Hematopoietic multipotent progenitor cell treated with erythropoietin and hydrocortisone succinate and interleukin-3 and kit ligand, for 4 days (in vitro differentiated cells): ENCODE results near the gene ATP11B.
"Not testable (repeated sequence)": the region's sequence is repeated elsewhere in the genome, so short reads cannot be mapped to it uniquely, and the experiment has no call there.

Experiments used
- DNase-seq: peaks from one replicate; pipeline ENCODE4 v3.0.0-alpha.2; 2015

ATP11B gene

GRCh38 chr3:182796310-182796709, 3.0 kb downstream of the ATP11B start:
- no peak for DNase-seq

DNA sequence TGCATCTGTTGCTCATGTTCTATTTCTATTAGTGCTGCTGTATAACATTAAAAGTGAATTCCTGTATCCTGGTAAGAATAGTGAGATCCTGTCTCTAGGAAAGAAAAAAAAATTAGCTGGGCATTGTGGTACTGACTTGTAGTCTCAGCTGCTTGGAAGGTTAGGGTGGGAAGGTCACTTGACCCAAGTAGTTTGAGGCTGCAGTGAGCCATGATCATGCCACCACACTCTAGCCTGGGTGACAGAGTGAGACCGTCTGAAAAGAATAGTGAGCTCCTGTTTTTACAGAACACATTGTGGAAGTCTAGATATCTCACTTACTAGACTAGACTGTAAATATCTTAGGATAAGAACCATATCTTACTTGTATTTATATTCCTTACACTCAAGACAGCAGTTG, 4.6 kb downstream of the ATP11B start:
- no peak for DNase-seq

- DNase-seq = not testable (repeated sequence)
Observed at GRCh38 chr3:182799143-182799542, 5.8 kb downstream of the ATP11B start.

DNA sequence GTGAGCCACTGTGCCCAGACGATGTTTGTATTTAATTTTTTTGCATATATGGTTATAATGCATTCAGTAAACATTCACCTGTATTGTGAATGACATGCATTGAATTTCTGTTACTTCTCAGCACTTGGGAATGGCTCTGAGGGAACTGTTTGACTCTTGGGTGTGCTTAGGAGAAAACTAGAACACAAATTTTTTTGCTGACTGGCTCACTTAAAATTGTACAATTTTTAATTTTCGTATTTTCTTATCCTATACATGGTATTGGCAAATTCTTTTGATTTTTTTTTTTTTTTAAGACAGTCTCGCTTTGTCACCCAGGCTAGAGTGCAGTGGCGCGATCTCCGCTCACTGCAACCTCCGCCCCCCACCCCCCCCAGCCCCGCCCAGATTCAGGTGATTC, 7.2 kb downstream of the ATP11B start:
- no peak for DNase-seq

GRCh38 chr3:182802413-182803390, 9.4 kb downstream of the ATP11B start:
- peak; percentile 48 for DNase-seq

DNA sequence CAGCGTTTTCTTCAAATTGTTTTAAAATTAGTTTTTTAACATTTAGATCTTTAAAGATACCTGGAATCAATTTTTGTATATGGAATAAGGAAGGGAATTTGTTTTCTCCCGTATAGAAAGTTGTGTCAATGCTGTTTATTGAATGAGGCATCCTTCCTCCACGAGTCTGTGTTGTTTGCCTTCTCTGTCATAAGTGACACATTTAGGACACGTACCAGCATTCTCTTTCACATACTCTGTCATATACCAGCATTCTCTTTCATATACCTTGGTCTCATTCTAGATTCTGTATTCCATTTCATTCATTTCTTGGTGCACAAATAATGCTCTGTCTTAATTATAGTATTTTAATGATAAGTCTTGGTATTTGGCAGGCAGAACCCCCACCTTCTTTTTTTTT, 10.3 kb downstream of the ATP11B start:
- no peak for DNase-seq

- peak; percentile 54 for DNase-seq
Observed at GRCh38 chr3:182807061-182807460, 13.8 kb downstream of the ATP11B start.

GRCh38 chr3:182808041-182808770, 14.9 kb downstream of the ATP11B start:
- no peak for DNase-seq

- DNase-seq = no peak
Observed at GRCh38 chr3:182809531-182809930, 16.2 kb downstream of the ATP11B start.

- peak; percentile 58 for DNase-seq
Observed at GRCh38 chr3:182810574-182811268, 17.4 kb downstream of the ATP11B start.

DNA sequence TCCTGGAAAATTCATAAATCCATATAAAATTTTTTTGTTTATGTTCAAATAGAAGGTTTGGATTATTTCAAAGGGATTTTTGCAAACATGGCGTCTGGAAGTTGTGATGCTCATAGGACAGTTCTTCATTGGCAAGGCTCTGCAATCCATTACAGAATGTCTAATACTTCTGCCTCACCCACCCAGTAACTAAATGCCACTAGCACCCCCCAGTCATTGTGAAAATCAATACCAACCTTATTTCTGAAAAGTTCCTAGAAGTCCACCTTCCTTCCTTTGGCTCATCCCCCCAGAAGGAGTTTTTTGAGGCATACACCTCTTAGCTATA, 17.9 kb downstream of the ATP11B start:
- DNase-seq = no peak

DNA sequence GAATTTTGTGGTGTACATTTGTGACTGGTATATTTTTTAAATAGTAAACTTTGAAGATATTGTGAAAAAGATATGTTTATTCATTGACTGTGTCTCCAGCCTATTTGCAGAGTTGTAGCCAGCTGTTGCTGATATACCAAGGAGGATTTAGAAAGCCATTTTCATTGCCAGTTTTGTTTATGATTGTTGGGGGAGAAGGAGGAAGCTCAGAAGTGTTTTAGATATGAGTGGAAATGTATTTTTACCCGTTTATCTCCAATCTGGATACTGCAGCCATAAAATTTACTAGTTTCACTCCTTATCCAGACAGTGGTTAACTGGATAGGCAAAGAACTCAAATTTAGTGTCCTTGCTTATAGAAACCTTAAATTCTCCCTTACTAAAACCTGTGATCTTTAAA, 18.8 kb downstream of the ATP11B start:
- peak; percentile 74 for DNase-seq

GRCh38 chr3:182814419-182815062, 21.2 kb downstream of the ATP11B start:
- no peak for DNase-seq

DNA sequence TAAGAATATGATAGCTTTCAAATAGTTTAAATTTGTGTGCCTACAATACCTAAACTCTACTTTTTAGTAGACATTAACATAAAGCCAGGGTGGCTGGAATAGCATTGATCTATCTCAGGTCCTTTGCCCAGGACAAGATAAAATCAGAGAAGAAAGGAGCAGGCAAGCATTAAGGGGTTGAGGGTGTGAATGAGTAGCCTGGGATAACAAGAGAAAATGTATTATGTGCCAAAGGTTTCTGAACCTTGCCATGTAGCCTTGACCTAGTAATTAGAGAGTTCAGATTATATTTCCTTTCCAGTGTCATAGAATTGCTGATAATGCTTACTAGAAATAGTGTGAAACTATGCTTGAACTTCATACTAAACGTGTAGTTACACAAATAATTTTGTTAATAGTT, 22.9 kb downstream of the ATP11B start:
- DNase-seq = no peak

DNA sequence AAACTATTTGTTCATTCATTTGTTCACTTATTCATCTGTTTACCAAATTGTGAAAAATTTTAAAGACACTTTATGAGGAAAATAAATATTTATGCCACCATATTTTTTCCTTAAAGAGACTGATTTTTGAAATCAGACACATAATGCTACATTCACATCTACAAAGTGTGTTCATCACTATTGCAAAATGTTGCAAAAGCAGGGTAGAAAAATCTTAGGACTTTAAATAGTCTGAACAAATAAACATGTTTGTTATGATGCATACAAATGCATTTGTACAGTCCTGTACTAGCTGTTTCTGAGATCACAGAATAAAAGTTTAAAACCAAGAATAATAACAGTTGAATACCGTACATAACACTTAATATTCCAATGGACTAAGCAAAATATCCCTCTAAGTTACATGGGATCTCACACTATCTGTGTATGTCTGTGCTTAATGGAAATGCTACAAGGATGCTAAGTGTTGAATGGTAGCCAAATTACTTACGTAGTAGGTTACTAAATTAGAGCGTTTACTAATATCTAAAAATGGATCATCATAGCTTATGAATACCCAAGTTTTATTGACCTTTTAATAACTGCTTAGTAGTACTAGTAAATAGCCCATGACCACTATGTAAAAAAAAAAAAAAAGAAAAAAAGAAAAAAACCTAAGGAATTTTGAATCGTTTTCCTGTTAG, 25.1 kb downstream of the ATP11B start:
- no peak for DNase-seq

DNA sequence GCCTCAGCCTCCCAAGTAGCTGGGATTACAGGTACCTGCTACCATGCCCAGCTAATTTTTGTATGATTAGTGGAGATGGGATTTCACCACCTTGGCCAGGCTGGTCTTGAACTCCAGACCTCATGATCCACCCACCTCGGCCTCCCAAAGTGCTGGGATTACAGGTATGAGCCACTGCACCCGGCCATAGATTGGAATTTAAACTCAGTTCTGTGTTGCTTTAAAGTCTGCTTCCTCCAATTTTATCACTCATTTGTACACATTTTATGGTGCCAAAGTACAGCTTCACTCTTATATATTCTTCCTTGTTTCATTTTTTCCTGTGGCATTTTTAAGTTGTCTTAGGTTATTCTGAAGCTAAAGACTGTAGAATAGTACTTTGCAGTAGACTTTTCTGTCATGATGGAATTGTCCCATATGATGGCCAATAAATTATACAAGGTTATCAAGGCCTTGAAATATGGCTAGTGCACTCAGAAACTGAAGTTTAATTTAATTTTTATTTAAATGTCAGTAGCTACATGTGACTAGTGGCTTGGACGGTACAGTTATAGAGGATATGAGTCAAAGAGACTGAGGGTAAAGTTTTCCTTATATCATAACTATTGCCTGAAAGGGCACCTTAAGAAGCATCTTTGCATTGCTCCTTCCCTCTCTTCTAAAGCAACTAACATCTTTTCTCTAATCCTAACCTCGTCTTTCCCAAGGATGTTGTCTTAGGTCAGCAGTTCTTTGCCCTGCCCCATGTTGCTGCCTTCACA, 28.1 kb downstream of the ATP11B start:
- DNase-seq = no peak

DNA sequence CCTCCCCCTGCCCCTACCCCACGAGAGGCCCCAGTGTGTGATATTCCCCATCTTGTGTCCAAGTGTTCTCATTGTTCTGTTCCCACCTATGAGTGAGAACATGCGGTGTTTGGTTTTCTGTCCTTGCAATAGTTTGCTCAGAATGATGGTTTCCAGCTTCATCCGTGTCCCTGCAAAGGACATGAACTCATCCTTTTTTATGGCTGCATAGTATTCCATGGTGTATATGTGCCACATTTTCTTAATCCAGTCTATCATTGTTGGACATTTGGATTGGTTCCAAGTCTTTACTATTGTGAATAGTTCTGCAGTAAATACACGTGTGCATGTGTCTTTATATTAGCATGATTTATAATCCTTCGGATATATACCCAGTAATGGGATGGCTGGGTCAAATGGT, 29.0 kb downstream of the ATP11B start:
- DNase-seq = not testable (repeated sequence)

DNA sequence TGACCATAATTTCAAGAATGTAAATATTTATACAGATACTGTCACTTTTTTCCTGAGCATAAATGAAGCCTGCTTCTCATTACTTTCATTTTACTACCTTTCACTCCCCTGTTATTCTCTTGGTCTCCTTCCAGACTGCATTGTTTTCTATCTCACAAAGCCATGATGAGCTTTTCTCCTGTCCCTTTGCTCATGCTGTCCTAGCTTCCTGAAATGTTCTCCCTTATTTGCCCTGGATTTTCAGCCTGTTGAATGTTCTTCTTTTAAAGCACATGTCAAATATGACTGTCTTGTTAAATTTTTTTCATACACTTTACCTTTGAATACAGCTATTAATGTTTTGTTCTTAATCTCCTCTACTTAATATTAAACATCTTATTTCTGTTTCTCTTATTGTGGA, 31.7 kb downstream of the ATP11B start:
- no peak for DNase-seq

DNA sequence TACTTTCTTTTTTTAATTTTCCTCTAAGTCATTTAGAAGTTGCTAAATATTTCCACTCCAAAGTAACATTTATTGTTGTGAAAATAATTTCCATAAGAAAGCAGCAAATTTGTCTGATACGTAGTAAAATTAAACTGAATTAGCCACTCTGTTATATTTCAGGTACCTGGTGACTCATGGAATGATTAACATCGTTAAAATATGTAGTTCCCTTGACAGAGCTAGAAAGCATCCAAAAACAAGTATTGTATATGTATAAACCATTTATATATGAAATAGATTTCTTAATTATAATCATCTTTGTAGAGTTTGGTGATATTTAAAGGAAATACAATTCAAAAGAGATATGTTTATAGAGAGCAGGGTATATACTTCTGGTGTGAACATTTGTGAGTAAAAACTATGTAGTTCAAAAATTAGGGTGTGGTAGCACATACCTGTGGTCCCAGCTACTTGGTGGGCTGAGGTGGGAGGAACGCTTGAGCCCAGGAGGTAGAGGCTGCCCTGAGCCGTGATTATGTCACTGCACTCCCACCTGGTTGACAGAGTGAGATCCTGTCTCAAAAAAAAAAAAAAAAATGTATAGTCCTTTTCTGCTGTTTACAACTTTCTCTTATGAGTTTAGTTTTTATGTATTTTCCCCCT, 36.6 kb downstream of the ATP11B start:
- DNase-seq = no peak

DNA sequence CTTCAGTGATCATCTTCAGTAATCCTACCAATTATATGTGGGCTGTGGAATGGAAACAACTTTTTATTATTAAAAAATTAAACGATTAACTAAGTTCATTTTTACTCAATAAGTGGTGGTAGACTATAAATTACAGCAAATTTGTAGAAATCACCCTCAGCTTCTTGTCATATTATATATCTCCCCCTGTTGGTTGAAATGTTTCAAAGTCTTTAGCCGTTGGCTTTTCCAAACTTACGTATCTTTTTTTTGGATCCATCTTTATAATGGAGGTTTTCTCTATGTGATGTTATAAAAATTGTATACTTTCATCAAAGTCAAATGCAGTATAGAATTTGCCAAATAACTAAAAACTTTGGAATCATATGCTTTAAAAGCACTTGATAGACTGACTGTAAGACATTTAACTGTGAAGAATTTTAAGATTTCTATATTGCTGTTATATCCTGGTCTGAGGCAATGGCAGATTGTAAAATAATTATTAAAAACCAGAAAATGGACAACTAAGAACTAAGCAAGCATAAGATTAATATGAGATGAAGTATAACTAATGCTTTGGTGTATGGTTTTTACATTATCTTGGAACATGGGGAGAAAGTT, 44.7 kb downstream of the ATP11B start:
- DNase-seq = peak; percentile 81

DNA sequence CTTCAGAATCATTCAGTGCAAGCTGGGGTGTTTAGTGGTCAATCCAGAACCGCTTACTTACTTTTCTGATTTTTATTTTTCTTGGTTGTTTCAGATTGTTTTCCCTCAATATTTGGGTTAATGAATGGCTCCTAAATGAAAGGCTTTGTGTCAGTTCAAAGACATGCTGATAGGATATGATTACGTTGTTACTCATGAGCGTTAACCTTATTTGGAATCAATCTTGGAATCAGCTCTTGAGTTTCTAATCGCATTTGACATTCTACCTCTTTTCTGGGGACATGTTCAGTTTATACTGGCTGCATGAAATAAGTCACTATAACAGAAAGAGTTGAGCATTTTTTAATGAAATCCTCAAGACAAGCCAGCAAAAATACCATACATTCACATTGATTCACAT, 50.2 kb downstream of the ATP11B start:
- no peak for DNase-seq
